K562 (cell line): ENCODE measurements around the gene KDM2A.

Source experiments
- BCL6 ChIP-seq: fragments of 250-450 bp; sonication (Bioruptor Pico); IDR thresholded peaks from 2 replicates; pipeline ENCODE4 v1.4.0; 2020
- CBFB ChIP-seq: sonication (generic); formaldehyde crosslinking; IDR thresholded peaks from 2 replicates; pipeline ENCODE4 v1.4.0; 2020; ENCODE audit warnings: mild to moderate bottlenecking, missing genetic modification reagents
- CHD1 ChIP-seq: fragments of 200-600 bp; sonication (generic); IDR thresholded peaks from one replicate; pipeline ENCODE4 v1.6.1; 2012; ENCODE audit warnings: mild to moderate bottlenecking, moderate library complexity, low read length, inconsistent platforms
- CREB1 ChIP-seq, 2 experiments: sonication (generic) in 1 of 2; formaldehyde crosslinking in 1 of 2; IDR thresholded peaks; 2 replicates each; pipeline versions ENCODE4 v1.6.1 to v1.8.0; 2012 to 2022; ENCODE audit warnings: inconsistent platforms in 1 of 2, mild to moderate bottlenecking in 1 of 2, missing genetic modification reagents in 1 of 2, moderate library complexity in 1 of 2
- KHSRP ChIP-seq: fragments of 450-650 bp; IDR thresholded peaks from 2 replicates; pipeline ENCODE4 v1.6.1; 2017
- PHB ChIP-seq: fragments of 250-450 bp; sonication (Bioruptor Pico); IDR thresholded peaks from 2 replicates; pipeline ENCODE4 v1.5.0; 2021
- YY1 ChIP-seq, 3 experiments: IDR thresholded peaks; 2 replicates each; pipeline ENCODE4 v1.6.1; 2011; ENCODE audit warnings: low read length in 2 of 3, mild to moderate bottlenecking in 2 of 3, moderate library complexity in 2 of 3, borderline replicate concordance in 1 of 3, control low read depth in 1 of 3, low read depth in 1 of 3; ENCODE audit not compliant: insufficient read depth in 3 of 3, insufficient replicate concordance in 2 of 3, control insufficient read depth in 1 of 3, insufficient read length in 1 of 3; ENCODE audit errors: extremely low read depth in 1 of 3
- ZNF586 ChIP-seq: fragments of 450-650 bp; formaldehyde crosslinking; conservative IDR thresholded peaks from 2 replicates; pipeline ENCODE4 v1.4.0; 2020; ENCODE audit warnings: mild to moderate bottlenecking, moderate library complexity
- ZNF589 ChIP-seq: fragments of 200-800 bp; sonication (Bioruptor generic); IDR thresholded peaks from 2 replicates; pipeline ENCODE4 v1.6.1; 2016; ENCODE audit warnings: low read depth, missing genetic modification characterization, missing compliant biosample characterization
- TF ChIP-seq, protein P1 (sequence below): conservative IDR thresholded peaks from 2 replicates; pipeline ENCODE4 v1.6.1; 2011; ENCODE audit warnings: low read depth, mild to moderate bottlenecking, low read length; ENCODE audit not compliant: control insufficient read depth
- TF ChIP-seq, protein P2 (sequence below): sonication (generic); formaldehyde crosslinking; IDR thresholded peaks from 2 replicates; pipeline ENCODE4 v1.8.0; 2022; ENCODE audit warnings: mild to moderate bottlenecking, missing genetic modification reagents, borderline replicate concordance
- TF ChIP-seq, protein P3 (sequence below), 3 experiments: IDR thresholded peaks in 2 of 3; conservative IDR thresholded peaks in 1 of 3; 2 replicates each; pipeline ENCODE4 v1.5.1; 2011 to 2012; ENCODE audit warnings: low read length in 3 of 3, mild to moderate bottlenecking in 3 of 3, control low read depth in 2 of 3, improper control_type of control experiment in 1 of 3, inconsistent platforms in 1 of 3, low read depth in 1 of 3, mixed read lengths in 1 of 3, moderate library complexity in 1 of 3; ENCODE audit not compliant: insufficient read depth in 2 of 3
- TF ChIP-seq, protein P4 (sequence below): fragments of 450-650 bp; IDR thresholded peaks from 2 replicates; pipeline ENCODE4 v1.6.1; 2014; ENCODE audit warnings: low read depth, mild to moderate bottlenecking, moderate library complexity, borderline replicate concordance

DNA sequence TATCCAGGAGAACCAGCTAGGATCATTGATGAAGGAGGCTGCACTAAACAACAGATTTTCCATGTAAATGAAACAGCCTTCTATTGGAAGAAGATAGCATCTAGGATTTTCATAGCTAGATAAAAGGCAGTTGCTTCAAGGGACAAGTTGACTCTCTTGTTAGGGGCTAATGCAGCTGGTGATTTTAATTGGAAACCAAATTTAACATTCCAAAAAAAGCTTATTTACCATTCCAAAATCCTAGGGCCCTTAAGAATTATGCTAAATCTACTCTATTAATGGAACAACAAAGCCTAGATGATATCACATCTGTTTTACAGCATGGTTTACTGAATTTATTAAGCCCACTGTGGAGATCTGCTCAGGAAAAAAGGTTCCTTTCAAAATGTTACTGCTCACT lies 80.7 kb downstream of the KDM2A start:
- TF ChIP-seq BCL6 (CRISPR knock-in tag) (no peak), KHSRP (no peak), CBFB (CRISPR knock-in tag) (no peak), ZNF589 (no peak), PHB (CRISPR knock-in tag) (no peak), YY1 (IDR thresholded peaks at IDR 0.05; ENCODE audit: borderline replicate concordance in 1 of 3, control insufficient read depth in 1 of 3, extremely low read depth in 1 of 3, insufficient read depth in 3 of 3, insufficient read length in 1 of 3, insufficient replicate concordance in 2 of 3, low read depth in 1 of 3, low read length in 2 of 3) (no peak), CREB1 (IDR thresholded peaks at IDR 0.05) (no peak), CREB1 (CRISPR knock-in tag; IDR thresholded peaks at IDR 0.05) (no peak), CHD1 (no peak), ZNF586 (no peak)
- TF ChIP-seq, protein P1, sequence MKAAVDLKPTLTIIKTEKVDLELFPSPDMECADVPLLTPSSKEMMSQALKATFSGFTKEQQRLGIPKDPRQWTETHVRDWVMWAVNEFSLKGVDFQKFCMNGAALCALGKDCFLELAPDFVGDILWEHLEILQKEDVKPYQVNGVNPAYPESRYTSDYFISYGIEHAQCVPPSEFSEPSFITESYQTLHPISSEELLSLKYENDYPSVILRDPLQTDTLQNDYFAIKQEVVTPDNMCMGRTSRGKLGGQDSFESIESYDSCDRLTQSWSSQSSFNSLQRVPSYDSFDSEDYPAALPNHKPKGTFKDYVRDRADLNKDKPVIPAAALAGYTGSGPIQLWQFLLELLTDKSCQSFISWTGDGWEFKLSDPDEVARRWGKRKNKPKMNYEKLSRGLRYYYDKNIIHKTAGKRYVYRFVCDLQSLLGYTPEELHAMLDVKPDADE: no peak
- TF ChIP-seq, protein P2, sequence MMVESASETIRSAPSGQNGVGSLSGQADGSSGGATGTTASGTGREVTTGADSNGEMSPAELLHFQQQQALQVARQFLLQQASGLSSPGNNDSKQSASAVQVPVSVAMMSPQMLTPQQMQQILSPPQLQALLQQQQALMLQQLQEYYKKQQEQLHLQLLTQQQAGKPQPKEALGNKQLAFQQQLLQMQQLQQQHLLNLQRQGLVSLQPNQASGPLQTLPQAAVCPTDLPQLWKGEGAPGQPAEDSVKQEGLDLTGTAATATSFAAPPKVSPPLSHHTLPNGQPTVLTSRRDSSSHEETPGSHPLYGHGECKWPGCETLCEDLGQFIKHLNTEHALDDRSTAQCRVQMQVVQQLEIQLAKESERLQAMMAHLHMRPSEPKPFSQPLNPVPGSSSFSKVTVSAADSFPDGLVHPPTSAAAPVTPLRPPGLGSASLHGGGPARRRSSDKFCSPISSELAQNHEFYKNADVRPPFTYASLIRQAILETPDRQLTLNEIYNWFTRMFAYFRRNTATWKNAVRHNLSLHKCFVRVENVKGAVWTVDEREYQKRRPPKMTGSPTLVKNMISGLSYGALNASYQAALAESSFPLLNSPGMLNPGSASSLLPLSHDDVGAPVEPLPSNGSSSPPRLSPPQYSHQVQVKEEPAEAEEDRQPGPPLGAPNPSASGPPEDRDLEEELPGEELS (CRISPR knock-in tag): no peak
- TF ChIP-seq, protein P3, sequence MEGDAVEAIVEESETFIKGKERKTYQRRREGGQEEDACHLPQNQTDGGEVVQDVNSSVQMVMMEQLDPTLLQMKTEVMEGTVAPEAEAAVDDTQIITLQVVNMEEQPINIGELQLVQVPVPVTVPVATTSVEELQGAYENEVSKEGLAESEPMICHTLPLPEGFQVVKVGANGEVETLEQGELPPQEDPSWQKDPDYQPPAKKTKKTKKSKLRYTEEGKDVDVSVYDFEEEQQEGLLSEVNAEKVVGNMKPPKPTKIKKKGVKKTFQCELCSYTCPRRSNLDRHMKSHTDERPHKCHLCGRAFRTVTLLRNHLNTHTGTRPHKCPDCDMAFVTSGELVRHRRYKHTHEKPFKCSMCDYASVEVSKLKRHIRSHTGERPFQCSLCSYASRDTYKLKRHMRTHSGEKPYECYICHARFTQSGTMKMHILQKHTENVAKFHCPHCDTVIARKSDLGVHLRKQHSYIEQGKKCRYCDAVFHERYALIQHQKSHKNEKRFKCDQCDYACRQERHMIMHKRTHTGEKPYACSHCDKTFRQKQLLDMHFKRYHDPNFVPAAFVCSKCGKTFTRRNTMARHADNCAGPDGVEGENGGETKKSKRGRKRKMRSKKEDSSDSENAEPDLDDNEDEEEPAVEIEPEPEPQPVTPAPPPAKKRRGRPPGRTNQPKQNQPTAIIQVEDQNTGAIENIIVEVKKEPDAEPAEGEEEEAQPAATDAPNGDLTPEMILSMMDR (IDR thresholded peaks at IDR 0.05 in 2 of 3, conservative IDR thresholded peaks at IDR 0.05 in 1 of 3; ENCODE audit: insufficient read depth in 2 of 3, low read depth in 1 of 3, low read length in 3 of 3): no peak
- TF ChIP-seq, protein P4, sequence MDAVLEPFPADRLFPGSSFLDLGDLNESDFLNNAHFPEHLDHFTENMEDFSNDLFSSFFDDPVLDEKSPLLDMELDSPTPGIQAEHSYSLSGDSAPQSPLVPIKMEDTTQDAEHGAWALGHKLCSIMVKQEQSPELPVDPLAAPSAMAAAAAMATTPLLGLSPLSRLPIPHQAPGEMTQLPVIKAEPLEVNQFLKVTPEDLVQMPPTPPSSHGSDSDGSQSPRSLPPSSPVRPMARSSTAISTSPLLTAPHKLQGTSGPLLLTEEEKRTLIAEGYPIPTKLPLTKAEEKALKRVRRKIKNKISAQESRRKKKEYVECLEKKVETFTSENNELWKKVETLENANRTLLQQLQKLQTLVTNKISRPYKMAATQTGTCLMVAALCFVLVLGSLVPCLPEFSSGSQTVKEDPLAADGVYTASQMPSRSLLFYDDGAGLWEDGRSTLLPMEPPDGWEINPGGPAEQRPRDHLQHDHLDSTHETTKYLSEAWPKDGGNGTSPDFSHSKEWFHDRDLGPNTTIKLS: no peak
